Parathyroid adenoma (tissue), 2 donors: ENCODE measurements around the gene RPL22.

Source experiments
- H2AFZ ChIP-seq: fragments of 300-600 bp; sonication (generic); one replicate; pipeline ENCODE4 v1.7.0; 2017; ENCODE audit warnings: antibody characterized with exemption, mild to moderate bottlenecking
- H3K27ac ChIP-seq: fragments of 300-600 bp; sonication (generic); one replicate; pipeline ENCODE4 v1.7.0; 2017
- H3K27me3 ChIP-seq: fragments of 300-600 bp; sonication (generic); one replicate; pipeline ENCODE4 v1.7.0; 2017; ENCODE audit warnings: low read length; ENCODE audit not compliant: control insufficient read depth, insufficient read depth
- H3K36me3 ChIP-seq: fragments of 300-600 bp; sonication (generic); one replicate; pipeline ENCODE4 v1.7.0; 2017; ENCODE audit warnings: low read length; ENCODE audit not compliant: control insufficient read depth, insufficient read depth
- H3K4me1 ChIP-seq: fragments of 300-600 bp; sonication (generic); one replicate; pipeline ENCODE4 v1.7.0; 2017; ENCODE audit warnings: control low read depth
- H3K4me2 ChIP-seq: fragments of 300-600 bp; sonication (generic); one replicate; pipeline ENCODE4 v1.7.0; 2017; ENCODE audit warnings: low read length
- H3K4me3 ChIP-seq: fragments of 300-600 bp; sonication (generic); one replicate; pipeline ENCODE4 v1.7.0; 2017; ENCODE audit warnings: low read depth, low read length
- H3K79me2 ChIP-seq: fragments of 300-600 bp; sonication (generic); one replicate; pipeline ENCODE4 v1.7.0; 2017; ENCODE audit warnings: control low read depth
- H3K9ac ChIP-seq: fragments of 300-600 bp; sonication (generic); one replicate; pipeline ENCODE4 v1.7.0; 2017; ENCODE audit warnings: mild to moderate bottlenecking
- H3K9me3 ChIP-seq: fragments of 300-600 bp; sonication (generic); one replicate; pipeline ENCODE4 v1.7.0; 2017; ENCODE audit warnings: low read length; ENCODE audit not compliant: control insufficient read depth
- TF ChIP-seq, protein P1 (sequence below): fragments of 300-600 bp; sonication (generic); IDR thresholded peaks from one replicate; pipeline ENCODE4 v1.7.0; 2017; ENCODE audit warnings: antibody characterized with exemption, mild to moderate bottlenecking
- donor health status: primary hyperparathyroidism.

RPL22 gene

DNA sequence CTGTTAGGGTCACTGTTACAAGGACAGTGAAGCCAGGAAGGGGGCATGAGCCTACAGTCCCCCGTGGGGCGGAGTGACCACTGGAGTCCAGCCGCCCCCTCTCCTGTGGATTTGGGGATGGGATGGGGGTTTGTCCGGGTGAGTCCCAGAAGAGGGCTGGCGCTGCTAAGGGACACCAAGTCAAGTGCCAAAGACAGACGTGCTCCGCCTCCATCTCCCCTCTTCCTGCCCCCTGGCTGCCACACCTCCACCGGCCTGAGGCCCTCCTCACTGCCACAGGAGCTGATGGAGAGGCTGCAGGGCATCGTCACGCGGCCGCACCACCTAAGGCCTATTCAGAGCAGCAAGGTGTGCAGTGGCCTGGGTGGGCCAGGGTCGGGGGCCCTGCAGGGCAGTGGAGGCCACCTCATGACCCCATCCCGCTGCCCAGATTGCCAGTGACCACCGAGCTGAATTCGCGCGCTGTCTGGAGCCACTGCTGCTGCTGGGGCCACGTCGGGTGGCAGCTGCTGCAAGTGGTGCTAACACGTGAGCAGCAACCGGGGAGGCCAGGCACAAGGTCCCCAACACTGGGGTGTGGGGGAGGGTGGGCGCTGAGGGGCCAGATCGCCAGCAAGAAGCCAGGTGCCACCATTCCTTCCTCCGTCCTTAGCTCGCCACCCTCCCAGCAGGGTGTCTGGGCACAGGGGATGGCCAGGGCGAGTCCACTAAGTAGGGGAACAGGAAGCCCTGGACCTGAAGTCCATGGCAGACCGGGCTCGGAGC is 11.4 kb upstream of the RPL22 start:
- TF ChIP-seq, protein P1, sequence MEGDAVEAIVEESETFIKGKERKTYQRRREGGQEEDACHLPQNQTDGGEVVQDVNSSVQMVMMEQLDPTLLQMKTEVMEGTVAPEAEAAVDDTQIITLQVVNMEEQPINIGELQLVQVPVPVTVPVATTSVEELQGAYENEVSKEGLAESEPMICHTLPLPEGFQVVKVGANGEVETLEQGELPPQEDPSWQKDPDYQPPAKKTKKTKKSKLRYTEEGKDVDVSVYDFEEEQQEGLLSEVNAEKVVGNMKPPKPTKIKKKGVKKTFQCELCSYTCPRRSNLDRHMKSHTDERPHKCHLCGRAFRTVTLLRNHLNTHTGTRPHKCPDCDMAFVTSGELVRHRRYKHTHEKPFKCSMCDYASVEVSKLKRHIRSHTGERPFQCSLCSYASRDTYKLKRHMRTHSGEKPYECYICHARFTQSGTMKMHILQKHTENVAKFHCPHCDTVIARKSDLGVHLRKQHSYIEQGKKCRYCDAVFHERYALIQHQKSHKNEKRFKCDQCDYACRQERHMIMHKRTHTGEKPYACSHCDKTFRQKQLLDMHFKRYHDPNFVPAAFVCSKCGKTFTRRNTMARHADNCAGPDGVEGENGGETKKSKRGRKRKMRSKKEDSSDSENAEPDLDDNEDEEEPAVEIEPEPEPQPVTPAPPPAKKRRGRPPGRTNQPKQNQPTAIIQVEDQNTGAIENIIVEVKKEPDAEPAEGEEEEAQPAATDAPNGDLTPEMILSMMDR = no peak

DNA sequence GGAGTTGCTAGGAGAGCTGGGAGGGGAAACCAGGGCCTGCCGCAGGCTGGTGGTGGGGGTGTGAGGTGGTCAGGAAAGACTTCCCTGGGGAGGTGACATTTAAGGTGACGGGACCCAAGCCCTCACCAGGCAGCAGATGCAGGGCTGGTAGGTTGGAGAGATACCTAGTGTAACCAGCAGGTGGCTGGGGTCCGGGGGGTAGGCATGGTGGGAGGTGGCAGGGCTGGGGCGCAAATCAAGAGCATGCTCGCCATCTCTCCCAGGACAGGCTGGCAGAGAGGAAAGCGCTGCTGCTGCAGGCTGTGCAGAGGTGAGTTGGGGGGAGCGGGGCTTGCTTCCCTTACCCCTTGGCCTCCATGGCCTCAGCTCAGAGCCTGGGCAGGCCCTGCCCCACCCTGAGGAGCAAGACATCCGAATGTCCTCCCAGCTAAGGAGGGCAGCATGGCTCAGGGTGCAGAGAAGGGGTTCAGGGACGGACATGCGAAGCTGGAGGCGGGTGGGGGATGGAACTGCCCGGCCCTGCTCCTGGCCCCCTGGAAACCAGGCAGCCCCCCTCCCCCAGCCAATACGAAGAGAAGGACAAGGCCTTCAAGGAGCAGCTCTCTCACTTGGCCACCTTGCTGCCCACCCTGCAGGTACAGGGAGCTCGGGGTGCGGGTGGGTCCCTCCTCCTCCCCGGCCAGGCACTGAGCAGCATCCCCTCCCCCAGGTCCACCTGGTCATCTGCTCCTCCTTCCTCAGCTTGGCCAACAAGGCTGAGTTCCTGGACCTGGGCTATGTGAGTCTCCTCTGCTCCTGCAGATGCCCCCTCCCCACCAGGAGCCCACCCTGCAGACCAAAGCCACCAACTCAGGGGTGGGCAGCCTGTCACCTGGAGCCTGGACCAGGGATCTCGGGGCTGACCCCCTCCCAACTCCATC is 10.5 kb upstream of the RPL22 start:
- Histone ChIP-seq H3K27me3 (no peaks in the 10 kb centered on the region), H3K4me1 (peaks cover under 1% of the 10 kb centered on the region), H3K9ac (no peak overlapping the region), H3K4me2 (no peak overlapping the region), H3K4me3 (no peak overlapping the region), H3K79me2 (no peaks in the 10 kb centered on the region), H3K9me3 (no peaks in the 10 kb centered on the region), H2AFZ (no peak overlapping the region), H3K27ac (no peak overlapping the region), H3K36me3 (no peaks in the 10 kb centered on the region)
- TF ChIP-seq, protein P1 = no peak

More for the DNA sequence above, 11.4 kb upstream of the RPL22 start:
- H3K79me2 ChIP-seq = no peaks in the 10 kb centered on the region
- H3K4me3 ChIP-seq = no peak overlapping the region
- H3K27ac ChIP-seq = no peak overlapping the region
- H3K9me3 ChIP-seq = no peaks in the 10 kb centered on the region
- no peaks in the 10 kb centered on the region for H3K4me1 ChIP-seq
- H2AFZ ChIP-seq = no peak overlapping the region
- no peak overlapping the region for H3K4me2 ChIP-seq
- no peaks in the 10 kb centered on the region for H3K27me3 ChIP-seq
- H3K9ac ChIP-seq = no peak overlapping the region
- H3K36me3 ChIP-seq = no peaks in the 10 kb centered on the region

DNA sequence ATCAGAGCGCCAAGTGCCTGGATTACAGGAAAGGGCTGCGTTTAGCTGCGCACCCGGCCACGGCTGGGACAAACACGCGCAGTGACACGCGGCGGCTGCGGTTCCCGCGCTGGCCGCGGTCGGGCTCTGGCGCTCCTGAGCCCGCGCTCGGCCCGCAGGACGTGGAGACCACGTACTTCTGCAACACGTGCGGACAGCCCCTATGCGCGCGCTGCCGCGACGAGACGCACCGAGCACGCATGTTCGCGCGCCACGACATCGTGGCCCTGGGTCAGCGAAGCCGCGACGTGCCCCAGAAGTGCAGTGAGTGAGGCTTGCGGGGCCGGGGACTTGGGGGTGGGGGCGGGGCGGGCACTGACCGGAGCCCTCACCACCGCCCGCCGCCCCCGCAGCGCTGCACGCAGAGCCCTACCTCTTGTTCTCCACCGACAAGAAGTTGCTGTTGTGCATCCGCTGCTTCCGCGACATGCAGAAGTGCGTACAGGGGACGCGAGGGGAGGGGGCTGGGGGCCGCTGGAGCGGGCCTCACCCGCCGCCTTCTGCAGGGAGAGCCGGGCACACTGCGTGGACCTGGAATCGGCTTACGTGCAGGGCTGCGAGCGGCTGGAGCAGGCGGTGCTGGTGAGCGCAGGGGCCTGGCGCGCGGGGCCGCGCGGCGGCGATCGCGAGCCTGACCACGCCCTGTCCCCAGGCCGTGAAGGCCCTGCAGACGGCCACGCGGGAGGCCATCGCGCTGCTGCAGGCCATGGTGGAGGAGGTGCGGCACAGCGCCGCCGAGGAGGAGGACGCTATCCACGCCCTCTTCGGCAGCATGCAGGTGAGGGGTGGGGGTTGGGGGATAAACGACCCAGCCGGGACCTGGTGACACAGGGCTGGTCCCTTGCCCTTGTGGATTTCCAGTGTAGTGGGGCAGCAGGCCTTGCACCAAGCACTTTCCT is 9.6 kb upstream of the RPL22 start:
- H3K79me2 ChIP-seq = no peaks in the 10 kb centered on the region
- peaks cover 3% of the 10 kb centered on the region for H3K4me1 ChIP-seq
- no peaks in the 10 kb centered on the region for H3K27me3 ChIP-seq
- no peak overlapping the region for H3K4me3 ChIP-seq
- H3K9ac ChIP-seq = no peak overlapping the region
- TF ChIP-seq, protein P1 = no peak
- no peak overlapping the region for H3K4me2 ChIP-seq
- H2AFZ ChIP-seq = no peak overlapping the region
- H3K9me3 ChIP-seq = no peaks in the 10 kb centered on the region
- H3K27ac ChIP-seq = no peak overlapping the region
- no peaks in the 10 kb centered on the region for H3K36me3 ChIP-seq

DNA sequence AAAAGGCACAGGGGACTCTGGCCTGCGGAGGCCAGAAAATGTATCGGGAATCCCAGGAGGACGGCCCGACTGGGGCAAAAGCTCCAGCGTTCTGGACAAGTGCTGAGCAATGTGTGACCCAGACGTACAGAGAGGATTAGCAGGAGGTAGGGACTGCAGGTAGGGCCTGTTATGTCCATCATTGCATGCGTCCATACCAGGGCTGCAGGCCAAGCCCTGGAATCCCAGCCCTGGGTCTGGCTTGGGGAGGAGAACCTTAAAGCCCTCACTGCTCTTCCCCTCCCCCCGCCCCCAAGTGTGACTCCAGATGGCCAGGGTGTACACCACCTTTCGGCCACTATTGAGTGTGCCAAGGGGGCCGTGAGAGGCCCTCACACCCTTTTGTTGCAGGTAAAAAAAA is 8.5 kb upstream of the RPL22 start:
- no peak overlapping the region for H3K27ac ChIP-seq
- no peaks in the 10 kb centered on the region for H3K36me3 ChIP-seq
- no peaks in the 10 kb centered on the region for H3K79me2 ChIP-seq
- H3K4me1 ChIP-seq = peaks cover 3% of the 10 kb centered on the region
- H3K4me2 ChIP-seq = no peak overlapping the region
- H3K4me3 ChIP-seq = no peak overlapping the region
- TF ChIP-seq, protein P1 = no peak
- no peaks in the 10 kb centered on the region for H3K9me3 ChIP-seq
- no peak overlapping the region for H2AFZ ChIP-seq
- H3K27me3 ChIP-seq = no peaks in the 10 kb centered on the region
- no peak overlapping the region for H3K9ac ChIP-seq
